Prostate gland (tissue), 2 donors: ENCODE results near the gene SUFU. TPM values are rescaled to one million over a fixed set of nuclear protein-coding genes. Genes with fewer than 3 reads are reported as not detected.
"Not testable (repeated sequence)": the region's sequence is repeated elsewhere in the genome, so short reads cannot be mapped to it uniquely, and the experiment has no call there.

Experiments used
- DNase-seq: peaks from one replicate; pipeline ENCODE4 v3.0.0-alpha.2; 2019; ENCODE audit warnings: low spot score
- H3K27ac ChIP-seq, 2 donors: fragments of 200-600 bp; sonication (generic); 2 replicates each; pipeline ENCODE4 v1.5.1; 2017 to 2019
- H3K27me3 ChIP-seq: fragments of 200-600 bp; sonication (generic); replicated peaks from 2 replicates; pipeline ENCODE4 v1.5.1; 2019; ENCODE audit not compliant: insufficient read depth
- H3K36me3 ChIP-seq, 2 donors: fragments of 200-600 bp; sonication (generic); 1 replicate in 1 of 2; 2 replicates in 1 of 2; pipeline versions ENCODE4 v1.5.1 to v1.8.1; 2017 to 2019
- H3K4me1 ChIP-seq: fragments of 200-600 bp; sonication (generic); replicated peaks from 2 replicates; pipeline ENCODE4 v1.5.1; 2019
- H3K4me3 ChIP-seq, 2 donors: fragments of 200-600 bp; sonication (generic); 2 replicates each; pipeline ENCODE4 v1.5.1; 2017 to 2019
- H3K9me3 ChIP-seq: fragments of 200-600 bp; sonication (generic); 2 replicates; pipeline ENCODE4 v1.5.1; 2017
- CTCF ChIP-seq, 4 experiments: fragments of 200-600 bp in 2 of 4; fragments of 450-650 bp in 2 of 4; sonication (generic) in 2 of 4; IDR thresholded peaks; 1 replicate in 3 of 4; 2 replicates in 1 of 4; pipeline ENCODE4 v1.5.1; 2016 to 2019; ENCODE audit warnings: antibody characterized with exemption in 4 of 4, mild to moderate bottlenecking in 2 of 4, moderate library complexity in 2 of 4
- POLR2A ChIP-seq: fragments of 450-650 bp; IDR thresholded peaks from one replicate; pipeline ENCODE4 v1.6.1; 2016; ENCODE audit warnings: antibody characterized with exemption, mild to moderate bottlenecking
- POLR2AphosphoS5 ChIP-seq: sonication (generic); formaldehyde crosslinking; IDR thresholded peaks from one replicate; pipeline ENCODE4 v1.6.1; 2017; ENCODE audit warnings: antibody characterized with exemption
- WGBS: methylation state at CpG from one replicate; pipeline ENCODE4 v1.1.5; 2018; 5-methylcytosine and 5-hydroxymethylcytosine counted together
- intact Hi-C: fragments of 100-400 bp; cut with DNase I; formaldehyde crosslinking; loops from one replicate; pipeline ENCODE4 v1.14.2; 2022
- total RNA-seq, 2 donors: library from RNA; depleted of rRNA; stranded (reverse); fragments of >200 nt; gene quantifications; one replicate each; pipeline ENCODE4 v1.1.0, GENCODE V29; 2016

Gene SUFU
- total RNA-seq, 2 donors from 2014 or later = 17.4 to 20.4 TPM

DNA sequence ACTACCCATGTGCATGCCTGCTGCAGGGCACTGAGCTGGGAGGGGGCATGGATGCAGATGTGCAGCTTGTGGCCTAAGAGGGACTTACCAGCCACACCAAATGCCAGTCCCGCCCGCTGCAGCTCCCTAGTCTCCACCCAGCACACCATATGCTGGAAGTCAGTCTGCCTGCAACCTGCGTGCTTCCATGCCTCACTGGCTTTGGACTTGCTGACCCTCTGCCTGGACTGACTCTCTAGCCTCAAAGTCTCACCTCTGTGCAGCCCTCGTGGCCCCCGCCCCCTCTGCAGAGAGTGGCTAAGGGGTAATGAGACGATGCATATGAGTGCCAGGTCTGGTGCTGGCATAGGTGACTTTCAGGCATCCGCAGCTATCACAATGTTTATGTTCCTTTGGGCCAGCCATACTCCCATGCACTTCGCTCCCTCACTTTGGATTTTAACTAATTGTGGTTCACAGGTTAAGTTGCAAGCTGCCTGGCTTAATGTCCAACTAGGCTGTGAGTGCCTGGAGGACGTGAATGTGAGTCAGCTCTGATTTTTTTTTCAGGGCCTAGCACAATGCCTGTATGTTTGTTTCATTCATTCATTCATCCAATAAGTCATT is 162.2 kb downstream of the SUFU start:
- no peak for DNase-seq
- no peaks in the 10 kb centered on the region for H3K9me3 ChIP-seq
- H3K36me3 ChIP-seq = no peaks in the 10 kb centered on the region
- TF ChIP-seq CTCF (IDR thresholded peaks at IDR 0.05) (no peak), POLR2AphosphoS5 (no peak), POLR2A (no peak)
- no peak overlapping the region for H3K27ac ChIP-seq
- no peak overlapping the region for H3K4me3 ChIP-seq
- H3K4me1 ChIP-seq = peaks cover 4% of the 10 kb centered on the region
- H3K27me3 ChIP-seq = no peaks in the 10 kb centered on the region
- intact Hi-C loops = no loop called here
- 77% methylated on average over 9 of the region's 9 CpGs for WGBS

DNA sequence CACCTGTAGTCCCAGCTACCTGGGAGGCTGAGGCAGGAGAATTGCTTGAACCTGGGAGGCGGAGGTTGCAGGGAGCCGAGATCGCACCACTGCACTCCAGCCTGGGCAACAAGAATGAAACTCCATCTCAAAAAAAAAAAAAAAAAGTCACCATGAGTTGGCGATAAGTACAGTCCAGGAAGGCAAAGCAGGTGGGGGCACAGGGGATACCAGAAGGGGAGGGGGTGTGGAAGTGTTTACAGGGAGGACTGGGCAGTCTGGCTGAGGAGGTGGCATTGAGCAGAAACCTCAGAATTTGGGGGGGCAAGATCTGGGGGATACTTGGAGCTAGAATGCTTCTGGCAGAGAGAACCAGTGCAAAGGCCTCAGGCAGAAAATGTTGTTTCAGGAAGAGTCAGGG is 163.6 kb downstream of the SUFU start:
- H3K4me1 ChIP-seq, H3K9me3 ChIP-seq, H3K27me3 ChIP-seq, H3K4me3 ChIP-seq, DNase-seq, H3K27ac ChIP-seq, H3K36me3 ChIP-seq, intact Hi-C loops: not testable (repeated sequence)
- 93% methylated on average over 4 of the region's 4 CpGs for WGBS

GRCh38 chr10:102668326-102669107 is 164.7 kb downstream of the SUFU start:
- 85% methylated on average over 10 of the region's 10 CpGs for WGBS
- Histone ChIP-seq H3K9me3 (no peaks in the 10 kb centered on the region), H3K27ac (no peak overlapping the region), H3K4me3 (no peak overlapping the region), H3K36me3 (no peaks in the 10 kb centered on the region), H3K27me3 (no peaks in the 10 kb centered on the region), H3K4me1 (no peaks in the 10 kb centered on the region)
- no peak for DNase-seq
- TF ChIP-seq CTCF (IDR thresholded peaks at IDR 0.05) (no peak), POLR2AphosphoS5 (no peak), POLR2A (no peak)
- intact Hi-C loops = no loop called here

DNA sequence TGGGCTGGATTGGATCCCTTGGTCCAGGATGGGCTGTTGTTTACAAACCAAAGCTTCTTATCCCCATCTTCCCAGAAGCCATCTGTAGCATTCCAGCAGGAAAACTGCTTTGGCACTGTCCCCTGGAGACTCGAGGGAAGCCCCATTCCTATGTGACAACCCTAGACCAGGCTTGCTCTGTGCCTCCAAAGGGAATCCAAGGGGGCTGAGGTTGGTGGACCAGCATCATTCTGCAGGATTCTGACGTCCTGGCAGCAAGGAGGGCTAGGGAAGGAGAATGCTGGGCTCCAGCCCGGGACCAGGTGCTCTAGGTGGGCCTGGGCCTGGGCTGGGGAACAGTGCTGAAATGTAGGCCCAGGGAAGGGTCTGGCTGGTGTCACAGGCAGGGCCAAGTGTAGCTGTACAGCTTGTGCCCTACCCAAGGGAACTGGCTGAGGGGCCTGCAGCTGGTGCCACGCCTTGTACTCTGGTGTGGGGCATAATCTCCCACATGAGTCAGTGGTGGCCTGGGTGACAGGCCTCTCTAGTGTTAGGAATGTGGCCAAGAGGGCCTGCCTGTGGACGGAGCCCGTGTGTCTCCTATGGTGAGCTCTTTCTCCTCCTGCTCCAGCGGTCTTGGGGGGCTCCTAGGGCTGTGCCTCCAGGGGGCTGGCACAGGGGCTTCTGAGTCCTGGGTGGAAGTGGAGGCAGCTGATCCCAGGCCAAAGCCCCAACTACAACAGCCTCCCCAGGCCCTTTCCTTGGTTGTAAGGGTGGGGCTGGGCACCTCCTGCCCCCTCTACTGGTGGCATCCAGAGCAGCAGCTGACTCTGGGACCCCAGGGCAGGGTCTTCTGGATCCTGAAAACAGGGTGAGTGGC is 165.7 kb downstream of the SUFU start:
- Histone ChIP-seq H3K4me1 (peaks cover 6% of the 10 kb centered on the region), H3K9me3 (no peaks in the 10 kb centered on the region), H3K36me3 (no peaks in the 10 kb centered on the region), H3K27ac (no peak overlapping the region), H3K4me3 (no peak overlapping the region), H3K27me3 (no peaks in the 10 kb centered on the region)
- 70% methylated on average over 6 of the region's 7 CpGs for WGBS
- intact Hi-C loops = no loop called here
- TF ChIP-seq CTCF (IDR thresholded peaks at IDR 0.05) = peak in 1 of 4 experiments; percentile 39
- no peak for TF ChIP-seq POLR2A
- DNase-seq = no peak

DNA sequence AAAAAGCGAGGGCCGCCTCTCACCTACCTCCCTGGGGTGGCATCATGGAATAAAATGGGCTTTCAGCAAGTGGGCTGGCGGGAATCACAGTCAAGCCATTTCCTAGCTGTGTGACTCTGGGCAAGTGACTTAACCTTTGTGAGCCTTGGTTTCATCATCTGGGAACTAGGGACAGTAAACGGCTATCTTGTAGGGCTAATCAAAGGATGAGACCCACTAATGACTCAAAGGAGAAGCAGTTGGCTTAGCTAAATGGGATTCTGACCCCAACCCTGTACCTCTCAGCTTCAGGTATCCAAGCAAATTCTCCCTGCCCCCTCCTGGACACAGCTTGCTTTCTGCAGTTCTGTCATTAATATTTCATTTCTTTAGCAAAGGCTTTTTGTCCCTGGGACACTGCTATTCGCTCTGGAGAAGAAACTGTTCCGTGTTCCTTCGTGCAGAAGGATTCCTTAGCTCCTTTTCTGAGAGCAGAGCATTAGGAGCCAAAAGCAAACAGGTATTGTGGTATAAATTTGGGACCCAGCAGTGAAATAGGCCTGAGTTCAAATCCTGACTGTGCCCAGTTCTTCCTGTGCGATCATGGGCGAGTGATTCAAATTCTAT is 166.4 kb downstream of the SUFU start:
- Histone ChIP-seq H3K27ac (no peak overlapping the region), H3K27me3 (no peaks in the 10 kb centered on the region), H3K4me1 (peaks cover 11% of the 10 kb centered on the region), H3K4me3 (no peak overlapping the region), H3K9me3 (no peaks in the 10 kb centered on the region), H3K36me3 (no peaks in the 10 kb centered on the region)
- intact Hi-C loops = no loop called here
- no peak for DNase-seq
- TF ChIP-seq POLR2A = no peak
- TF ChIP-seq CTCF (IDR thresholded peaks at IDR 0.05) = no peak
- no peak for TF ChIP-seq POLR2AphosphoS5
- WGBS = 91% methylated on average over 9 of the region's 9 CpGs
